Calu3 (cell line): ENCODE data around the gene IGFBP5. TPM values are rescaled to one million over a fixed set of nuclear protein-coding genes. Genes with fewer than 3 reads are reported as not detected.

Source experiments
- BruUV-seq: library from RNA; stranded (reverse); fragments of 400-500 nt; replicated peaks from 2 replicates; lab custom pipeline; 2021; lab: Mats Ljungman, UMichigan
- CTCF ChIA-PET: fragments of 300-600 bp; sonication (Branson Sonifier 250); formaldehyde crosslinking; loops from one replicate; lab custom pipeline; 2022; ENCODE audit warnings: antibody characterized with exemption; lab: Charles Lee
- DNase-seq: peaks from one replicate; pipeline ENCODE4 v3.0.0; 2022
- H3K27ac Mint-ChIP-seq: one replicate; pipeline ENCODE4 v1.8.0; 2022; ENCODE audit warnings: mixed read lengths; ENCODE audit not compliant: unreplicated experiment
- H3K27me3 Mint-ChIP-seq: one replicate; pipeline ENCODE4 v1.8.0; 2022; ENCODE audit warnings: mixed read lengths; ENCODE audit not compliant: unreplicated experiment
- H3K36me3 Mint-ChIP-seq: one replicate; pipeline ENCODE4 v1.8.0; 2022; ENCODE audit warnings: mild to moderate bottlenecking, moderate library complexity, mixed read lengths; ENCODE audit not compliant: insufficient read depth, unreplicated experiment
- H3K4me1 Mint-ChIP-seq: one replicate; pipeline ENCODE4 v1.8.0; 2022; ENCODE audit warnings: mild to moderate bottlenecking, low read depth, mixed read lengths; ENCODE audit not compliant: unreplicated experiment
- H3K4me3 Mint-ChIP-seq: one replicate; pipeline ENCODE4 v1.8.0; 2022; ENCODE audit warnings: mild to moderate bottlenecking, low read depth, moderate library complexity, mixed read lengths; ENCODE audit not compliant: unreplicated experiment
- H3K9me3 Mint-ChIP-seq: one replicate; pipeline ENCODE4 v1.8.0; 2022; ENCODE audit warnings: low read depth, mixed read lengths; ENCODE audit not compliant: unreplicated experiment
- CTCF ChIP-seq: fragments of 200-600 bp; IDR thresholded peaks from one replicate; pipeline ENCODE4 v1.8.0; 2022; ENCODE audit warnings: antibody characterized with exemption; ENCODE audit not compliant: unreplicated experiment
- intact Hi-C: fragments of 100-400 bp; cut with micrococcal nuclease; formaldehyde crosslinking; loops from one replicate; pipeline ENCODE4 v1.10.0; 2022; ENCODE audit not compliant: unreplicated experiment
- total RNA-seq: library from RNA; stranded (reverse); gene quantifications from 2 replicates; pipeline ENCODE4 v1.2.3, GENCODE V29; 2022

IGFBP5 gene
- total RNA-seq, 1 experiment from 2014 or later = 14.8 TPM

GRCh38 chr2:216661051-216661450 lies 34.3 kb downstream of the IGFBP5 start:
- Mint-ChIP-seq H3K4me1 (peaks cover 10% of the 10 kb centered on the region), H3K36me3 (peaks cover 7% of the 10 kb centered on the region), H3K9me3 (no peaks in the 10 kb centered on the region), H3K27me3 (no peaks in the 10 kb centered on the region), H3K27ac (no peak overlapping the region), H3K4me3 (no peak overlapping the region)
- BruUV-seq = no TSS peak
- CTCF ChIA-PET = interaction anchor here (3.0 kb wide), 1 partner anchor 142 kb away, joined by 17 read pairs; no protein-coding TSS in a partner anchor
- no peak for DNase-seq
- TF ChIP-seq CTCF = no peak
- intact Hi-C loops = no loop called here

- peaks cover 7% of the 10 kb centered on the region for H3K36me3 Mint-ChIP-seq
- TF ChIP-seq CTCF = no peak
- no peak for DNase-seq
- no peak overlapping the region for H3K4me3 Mint-ChIP-seq
- intact Hi-C loops = no loop called here
- no peaks in the 10 kb centered on the region for H3K9me3 Mint-ChIP-seq
- peaks cover 10% of the 10 kb centered on the region for H3K4me1 Mint-ChIP-seq
- no peak overlapping the region for H3K27ac Mint-ChIP-seq
- no peaks in the 10 kb centered on the region for H3K27me3 Mint-ChIP-seq
- BruUV-seq = no TSS peak
- CTCF ChIA-PET = interaction anchor here (3.0 kb wide), 1 partner anchor 142 kb away, joined by 17 read pairs; no protein-coding TSS in a partner anchor
These were observed 34.9 kb downstream of the IGFBP5 start for GRCh38 chr2:216660496-216660895.

GRCh38 chr2:216659276-216659675 lies 36.1 kb downstream of the IGFBP5 start:
- CTCF ChIA-PET = no interaction called here
- Mint-ChIP-seq H3K27me3 (no peaks in the 10 kb centered on the region), H3K4me3 (no peak overlapping the region), H3K36me3 (peaks cover 7% of the 10 kb centered on the region), H3K27ac (no peak overlapping the region), H3K4me1 (peaks cover 3% of the 10 kb centered on the region), H3K9me3 (no peaks in the 10 kb centered on the region)
- no peak for DNase-seq
- no peak for TF ChIP-seq CTCF
- intact Hi-C loops = no loop called here
- no TSS peak for BruUV-seq

GRCh38 chr2:216658757-216659156 lies 36.6 kb downstream of the IGFBP5 start:
- H3K4me3 Mint-ChIP-seq = no peak overlapping the region
- intact Hi-C loops = no loop called here
- no peak for DNase-seq
- H3K36me3 Mint-ChIP-seq = peaks cover 7% of the 10 kb centered on the region
- CTCF ChIA-PET = no interaction called here
- no TSS peak for BruUV-seq
- no peak for TF ChIP-seq CTCF
- no peak overlapping the region for H3K27ac Mint-ChIP-seq
- H3K27me3 Mint-ChIP-seq = no peaks in the 10 kb centered on the region
- H3K4me1 Mint-ChIP-seq = peaks cover 7% of the 10 kb centered on the region
- H3K9me3 Mint-ChIP-seq = no peaks in the 10 kb centered on the region
